ENCODE measurements around the gene SEC16A. TPM values are rescaled to one million over a fixed set of nuclear protein-coding genes. Genes with fewer than 3 reads are reported as not detected.

Gene SEC16A, protein sequence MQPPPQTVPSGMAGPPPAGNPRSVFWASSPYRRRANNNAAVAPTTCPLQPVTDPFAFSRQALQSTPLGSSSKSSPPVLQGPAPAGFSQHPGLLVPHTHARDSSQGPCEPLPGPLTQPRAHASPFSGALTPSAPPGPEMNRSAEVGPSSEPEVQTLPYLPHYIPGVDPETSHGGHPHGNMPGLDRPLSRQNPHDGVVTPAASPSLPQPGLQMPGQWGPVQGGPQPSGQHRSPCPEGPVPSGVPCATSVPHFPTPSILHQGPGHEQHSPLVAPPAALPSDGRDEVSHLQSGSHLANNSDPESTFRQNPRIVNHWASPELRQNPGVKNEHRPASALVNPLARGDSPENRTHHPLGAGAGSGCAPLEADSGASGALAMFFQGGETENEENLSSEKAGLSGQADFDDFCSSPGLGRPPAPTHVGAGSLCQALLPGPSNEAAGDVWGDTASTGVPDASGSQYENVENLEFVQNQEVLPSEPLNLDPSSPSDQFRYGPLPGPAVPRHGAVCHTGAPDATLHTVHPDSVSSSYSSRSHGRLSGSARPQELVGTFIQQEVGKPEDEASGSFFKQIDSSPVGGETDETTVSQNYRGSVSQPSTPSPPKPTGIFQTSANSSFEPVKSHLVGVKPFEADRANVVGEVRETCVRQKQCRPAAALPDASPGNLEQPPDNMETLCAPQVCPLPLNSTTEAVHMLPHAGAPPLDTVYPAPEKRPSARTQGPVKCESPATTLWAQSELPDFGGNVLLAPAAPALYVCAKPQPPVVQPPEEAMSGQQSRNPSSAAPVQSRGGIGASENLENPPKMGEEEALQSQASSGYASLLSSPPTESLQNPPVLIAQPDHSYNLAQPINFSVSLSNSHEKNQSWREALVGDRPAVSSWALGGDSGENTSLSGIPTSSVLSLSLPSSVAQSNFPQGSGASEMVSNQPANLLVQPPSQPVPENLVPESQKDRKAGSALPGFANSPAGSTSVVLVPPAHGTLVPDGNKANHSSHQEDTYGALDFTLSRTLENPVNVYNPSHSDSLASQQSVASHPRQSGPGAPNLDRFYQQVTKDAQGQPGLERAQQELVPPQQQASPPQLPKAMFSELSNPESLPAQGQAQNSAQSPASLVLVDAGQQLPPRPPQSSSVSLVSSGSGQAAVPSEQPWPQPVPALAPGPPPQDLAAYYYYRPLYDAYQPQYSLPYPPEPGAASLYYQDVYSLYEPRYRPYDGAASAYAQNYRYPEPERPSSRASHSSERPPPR (N-terminal part only)
- 87.3 and 88.5 TPM in 2 replicates for total RNA-seq

- peak; percentile 98 for DNase-seq (ENCODE audit: low spot score)
- Mint-ChIP-seq H3K4me1 (ENCODE audit: low read depth) (peaks cover 23% of the 10 kb centered on the region), H3K27me3 (ENCODE audit: insufficient read depth) (no peaks in the 10 kb centered on the region), H3K36me3 (ENCODE audit: low read depth) (peaks cover 14% of the 10 kb centered on the region), H3K4me3 (peak within 1 kb of the TSS; percentile 96), H3K27ac (peak within 1 kb of the TSS; percentile 95), H3K9me3 (no peaks in the 10 kb centered on the region)
- intact Hi-C loops (cut with micrococcal nuclease) = loop anchor here (1.0 to 10.0 kb wide), 14 partner anchors 44 to 969 kb away; partner anchors contain the start of genes ABCA2, AGPAT2, DNLZ and ENTR1
Observed at GRCh38 chr9:136482793-136483588, at the start of gene SEC16A. Gene SEC16A, minus strand, starts transcription at chr9:136483040. Its CDS starts 5,425 bp downstream, at chr9:136477615.

- Mint-ChIP-seq H3K4me3 (peak overlapping the region; percentile 61), H3K4me1 (ENCODE audit: low read depth) (peaks cover 23% of the 10 kb centered on the region), H3K27me3 (ENCODE audit: insufficient read depth) (no peaks in the 10 kb centered on the region), H3K9me3 (no peaks in the 10 kb centered on the region), H3K27ac (peak overlapping the region; percentile 67), H3K36me3 (ENCODE audit: low read depth) (peaks cover 10% of the 10 kb centered on the region)
- intact Hi-C loops (cut with micrococcal nuclease) = loop anchor here (5.0 kb wide), 1 partner anchor 290 kb away; no protein-coding TSS in a partner anchor
- DNase-seq (ENCODE audit: low spot score) = no peak
Observed at GRCh38 chr9:136531904-136532798, 49.3 kb upstream of the SEC16A start.

GRCh38 chr9:136531186-136531903, 48.5 kb upstream of the SEC16A start:
- H3K9me3 Mint-ChIP-seq = no peaks in the 10 kb centered on the region
- intact Hi-C loops (cut with micrococcal nuclease) = loop anchor here (5.0 kb wide), 1 partner anchor 289 kb away; no protein-coding TSS in a partner anchor
- no peak overlapping the region for H3K27ac Mint-ChIP-seq
- peaks cover 9% of the 10 kb centered on the region for H3K36me3 Mint-ChIP-seq (ENCODE audit: low read depth)
- no peaks in the 10 kb centered on the region for H3K27me3 Mint-ChIP-seq (ENCODE audit: insufficient read depth)
- H3K4me3 Mint-ChIP-seq = no peak overlapping the region
- DNase-seq (ENCODE audit: low spot score) = no peak
- H3K4me1 Mint-ChIP-seq (ENCODE audit: low read depth) = peaks cover 20% of the 10 kb centered on the region

GRCh38 chr9:136530461-136531089, 47.7 kb upstream of the SEC16A start:
- H3K9me3 Mint-ChIP-seq = no peaks in the 10 kb centered on the region
- H3K4me1 Mint-ChIP-seq (ENCODE audit: low read depth) = peaks cover 20% of the 10 kb centered on the region
- no peaks in the 10 kb centered on the region for H3K27me3 Mint-ChIP-seq (ENCODE audit: insufficient read depth)
- DNase-seq (ENCODE audit: low spot score) = no peak
- no peak overlapping the region for H3K27ac Mint-ChIP-seq
- intact Hi-C loops (cut with micrococcal nuclease) = loop anchor here (5.0 kb wide), 1 partner anchor 288 kb away; no protein-coding TSS in a partner anchor
- peaks cover 9% of the 10 kb centered on the region for H3K36me3 Mint-ChIP-seq (ENCODE audit: low read depth)
- no peak overlapping the region for H3K4me3 Mint-ChIP-seq

GRCh38 chr9:136529516-136530460, 46.9 kb upstream of the SEC16A start:
- Mint-ChIP-seq H3K9me3 (no peaks in the 10 kb centered on the region), H3K36me3 (ENCODE audit: low read depth) (peaks cover 9% of the 10 kb centered on the region), H3K4me1 (ENCODE audit: low read depth) (peaks cover 20% of the 10 kb centered on the region), H3K27me3 (ENCODE audit: insufficient read depth) (no peaks in the 10 kb centered on the region), H3K4me3 (no peak overlapping the region), H3K27ac (no peak overlapping the region)
- DNase-seq (ENCODE audit: low spot score) = no peak
- intact Hi-C loops (cut with micrococcal nuclease) = loop anchor here (5.0 kb wide), 1 partner anchor 287 kb away; no protein-coding TSS in a partner anchor

DNA sequence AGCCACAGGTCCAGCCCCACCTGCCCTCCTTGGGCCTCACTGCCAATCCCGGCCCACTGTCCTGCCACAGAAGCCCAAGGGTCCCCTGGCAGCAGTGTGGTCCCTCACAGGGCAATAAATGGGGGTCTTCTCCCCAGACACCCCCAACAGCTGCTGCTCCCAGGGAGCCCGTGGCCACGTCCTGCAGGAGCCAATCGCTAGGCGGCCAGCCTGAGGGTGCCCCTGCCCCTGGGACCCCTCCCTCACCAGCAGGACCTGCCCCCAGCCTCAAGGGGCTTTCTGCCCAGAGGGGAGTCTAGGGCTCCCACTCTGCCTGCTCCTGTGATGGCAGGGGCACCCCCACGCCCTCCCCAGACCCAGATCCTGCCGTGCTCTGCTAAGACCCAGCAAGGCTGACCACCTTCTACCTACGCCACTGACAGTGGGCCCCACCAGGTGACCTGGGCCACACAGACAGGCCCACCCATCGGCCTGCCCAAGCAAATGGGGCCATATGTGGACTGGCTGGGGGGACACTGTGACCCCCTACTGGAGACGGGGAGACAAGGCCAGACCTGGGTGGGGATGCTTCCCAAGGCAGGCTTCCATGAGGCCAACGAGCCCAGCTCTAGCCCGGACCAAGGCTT, 46.0 kb upstream of the SEC16A start:
- H3K27ac Mint-ChIP-seq = no peak overlapping the region
- no peak for DNase-seq (ENCODE audit: low spot score)
- H3K27me3 Mint-ChIP-seq (ENCODE audit: insufficient read depth) = no peaks in the 10 kb centered on the region
- H3K36me3 Mint-ChIP-seq (ENCODE audit: low read depth) = peaks cover 5% of the 10 kb centered on the region
- H3K4me3 Mint-ChIP-seq = no peak overlapping the region
- H3K9me3 Mint-ChIP-seq = no peaks in the 10 kb centered on the region
- intact Hi-C loops (cut with micrococcal nuclease) = no loop called here
- peaks cover 14% of the 10 kb centered on the region for H3K4me1 Mint-ChIP-seq (ENCODE audit: low read depth)

DNA sequence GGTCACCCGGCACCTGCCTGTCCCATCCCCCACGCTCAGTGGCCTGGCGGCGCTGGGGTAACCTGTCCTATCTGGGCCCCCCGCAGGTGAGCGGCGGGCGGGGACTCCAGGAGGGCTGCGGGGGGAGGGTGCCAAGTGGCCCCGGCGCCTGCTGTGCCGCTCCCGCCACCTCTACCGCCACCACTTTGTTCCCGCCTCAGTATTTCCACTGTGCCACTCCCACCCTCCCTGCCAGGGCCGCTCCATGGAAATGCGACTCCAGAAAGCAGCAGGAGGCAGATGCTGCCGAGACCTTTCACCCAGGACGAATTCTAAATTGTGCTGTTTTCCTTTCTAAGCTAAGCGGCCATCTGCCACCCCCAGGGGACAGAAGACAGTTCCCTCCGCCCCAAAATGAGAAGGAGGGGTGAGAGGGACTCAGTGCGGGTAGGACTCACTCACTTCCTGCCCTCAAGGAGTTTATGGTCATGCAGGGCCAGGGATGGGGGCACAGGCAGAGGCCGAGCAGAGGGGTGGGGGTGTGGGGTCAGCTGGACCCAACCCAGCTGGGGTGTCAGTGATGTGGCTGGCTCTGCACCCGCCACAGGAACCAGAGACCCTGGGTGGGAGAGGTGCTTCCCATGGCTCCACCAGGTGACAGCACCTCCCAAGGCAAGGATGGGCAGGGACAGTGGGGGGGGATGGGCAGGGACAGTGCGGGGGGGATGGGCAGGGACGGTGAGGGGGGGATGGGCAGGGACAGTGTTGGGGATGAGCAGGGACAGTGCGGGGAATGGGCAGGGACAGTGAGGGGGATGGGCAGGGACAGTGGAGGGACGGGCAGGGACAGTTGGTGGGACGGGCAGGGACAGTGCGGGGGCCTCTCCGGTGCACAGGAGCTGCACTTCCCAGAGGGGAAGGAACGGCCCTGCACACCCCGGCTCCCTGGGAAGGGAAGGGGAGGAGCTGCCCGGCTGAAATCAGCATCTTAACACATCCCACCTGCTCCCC, 45.2 kb upstream of the SEC16A start:
- Mint-ChIP-seq H3K27me3 (ENCODE audit: insufficient read depth) (no peaks in the 10 kb centered on the region), H3K36me3 (ENCODE audit: low read depth) (peaks cover 5% of the 10 kb centered on the region), H3K9me3 (no peaks in the 10 kb centered on the region), H3K4me3 (no peak overlapping the region), H3K27ac (no peak overlapping the region), H3K4me1 (ENCODE audit: low read depth) (peaks cover 6% of the 10 kb centered on the region)
- no peak for DNase-seq (ENCODE audit: low spot score)
- intact Hi-C loops (cut with micrococcal nuclease) = no loop called here

GRCh38 chr9:136527131-136527530, 44.3 kb upstream of the SEC16A start:
- no peaks in the 10 kb centered on the region for H3K27me3 Mint-ChIP-seq (ENCODE audit: insufficient read depth)
- intact Hi-C loops (cut with micrococcal nuclease) = no loop called here

More at GRCh38 chr9:136527131-136527530, 44.3 kb upstream of the SEC16A start:
- DNase-seq (ENCODE audit: low spot score) = no peak
- Mint-ChIP-seq H3K4me1 (ENCODE audit: low read depth) (peaks cover 1% of the 10 kb centered on the region), H3K27ac (no peak overlapping the region), H3K36me3 (ENCODE audit: low read depth) (no peaks in the 10 kb centered on the region), H3K4me3 (no peak overlapping the region), H3K9me3 (no peaks in the 10 kb centered on the region)

Data from activated T-helper 1 cell treated with anti-CD3 and anti-CD28 coated beads, Interleukin-12 subunit alpha, Interleukin-12 subunit beta, Interleukin-2, Interleukin-4 antibody, amounts not matched to agents 30 ng/mL and 10 ng/mL and 1 ng/mL, durations not matched to agents 14 hours and 24 hours and 36 hours (primary cell).